NT2/D1 (cell line): Measurements from ENCODE around the gene NOL3.

Experiments used
- SUZ12 ChIP-seq: IDR thresholded peaks from 2 replicates; pipeline ENCODE4 v1.6.1; 2011; ENCODE audit not compliant: insufficient read length, insufficient read depth; ENCODE audit errors: extremely low read depth
- ZNF274 ChIP-seq: IDR thresholded peaks from 2 replicates; pipeline ENCODE4 v1.6.1; 2011; ENCODE audit warnings: mild to moderate bottlenecking, low read depth, low read length

DNA sequence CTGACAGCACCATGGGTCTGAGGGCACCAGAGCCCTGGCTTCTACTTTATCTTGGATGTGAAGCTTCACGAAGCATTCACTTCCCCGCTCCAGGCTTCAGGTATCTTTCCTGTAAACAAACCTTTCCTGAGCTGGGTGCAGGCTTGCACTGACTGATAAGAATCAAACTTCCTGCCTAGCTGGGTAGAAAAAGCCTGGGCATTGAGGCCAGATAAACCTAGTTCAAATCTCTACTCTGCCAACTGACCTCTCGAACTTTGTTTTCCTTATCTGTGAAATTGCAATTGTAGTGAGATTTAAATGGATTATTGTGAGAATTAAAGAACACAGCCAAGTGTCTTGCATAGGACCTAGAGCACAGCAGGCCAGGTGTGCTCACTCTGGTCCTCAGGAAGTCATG lies 53.7 kb downstream of the NOL3 start:
- TF ChIP-seq ZNF274 (no peak), SUZ12 (no peak)
